ENCODE data around the gene RYR3. TPM values are rescaled to one million over a fixed set of nuclear protein-coding genes. Genes with fewer than 3 reads are reported as not detected.
"Not testable (repeated sequence)": the region's sequence is repeated elsewhere in the genome, so short reads cannot be mapped to it uniquely, and the experiment has no call there.

The RYR3 gene
- total RNA-seq, 1 donor from 2014 or later, result 18.5 TPM

GRCh38 chr15:33598382-33598781 is 287.6 kb downstream of the RYR3 start:
- ATAC-seq; DNase-seq (ENCODE audit: low spot score); intact Hi-C loops (cut with DNase I): not testable (repeated sequence)

GRCh38 chr15:33600212-33600611 is 289.4 kb downstream of the RYR3 start:
- DNase-seq (ENCODE audit: low spot score) (no peak), ATAC-seq (no peak)
- intact Hi-C loops (cut with DNase I), result no loop called here

- ATAC-seq, result no peak
- DNase-seq (ENCODE audit: low spot score), result no peak
- intact Hi-C loops (cut with DNase I), result no loop called here
These were observed 290.7 kb downstream of the RYR3 start for GRCh38 chr15:33601461-33601860.

GRCh38 chr15:33608714-33609113 is 297.9 kb downstream of the RYR3 start:
- DNase-seq (ENCODE audit: low spot score) (no peak), ATAC-seq (no peak)
- intact Hi-C loops (cut with DNase I), result no loop called here

- ATAC-seq, result no peak
- no peak for DNase-seq (ENCODE audit: low spot score)
- intact Hi-C loops (cut with DNase I), result no loop called here
These were observed 302.0 kb downstream of the RYR3 start for GRCh38 chr15:33612721-33613304.

GRCh38 chr15:33616475-33616874 is 305.7 kb downstream of the RYR3 start:
- DNase-seq (ENCODE audit: low spot score), result no peak
- no peak for ATAC-seq
- intact Hi-C loops (cut with DNase I), result no loop called here

GRCh38 chr15:33618350-33618749 is 307.6 kb downstream of the RYR3 start:
- ATAC-seq (no peak), DNase-seq (ENCODE audit: low spot score) (no peak)
- intact Hi-C loops (cut with DNase I), result no loop called here

GRCh38 chr15:33621141-33621540 is 310.4 kb downstream of the RYR3 start:
- DNase-seq (ENCODE audit: low spot score) (no peak), ATAC-seq (no peak)
- intact Hi-C loops (cut with DNase I), result no loop called here

- intact Hi-C loops (cut with DNase I), result no loop called here
- ATAC-seq (no peak), DNase-seq (ENCODE audit: low spot score) (no peak)
These were observed 312.2 kb downstream of the RYR3 start for GRCh38 chr15:33623010-33623409.

- intact Hi-C loops (cut with DNase I), result no loop called here
- ATAC-seq (no peak), DNase-seq (ENCODE audit: low spot score) (no peak)
These were observed 313.7 kb downstream of the RYR3 start for GRCh38 chr15:33624439-33624838.

GRCh38 chr15:33629647-33630046 is 318.9 kb downstream of the RYR3 start:
- intact Hi-C loops (cut with DNase I), result no loop called here
- ATAC-seq (no peak), DNase-seq (ENCODE audit: low spot score) (no peak)

GRCh38 chr15:33636234-33636633 is 325.5 kb downstream of the RYR3 start:
- DNase-seq (ENCODE audit: low spot score) (no peak), ATAC-seq (no peak)
- intact Hi-C loops (cut with DNase I), result no loop called here

GRCh38 chr15:33636958-33637357 is 326.2 kb downstream of the RYR3 start:
- DNase-seq (ENCODE audit: low spot score), result no peak
- intact Hi-C loops (cut with DNase I), result no loop called here
- no peak for ATAC-seq

- DNase-seq (ENCODE audit: low spot score) (no peak), ATAC-seq (no peak)
- intact Hi-C loops (cut with DNase I), result no loop called here
These were observed 327.7 kb downstream of the RYR3 start for GRCh38 chr15:33638453-33638852.

GRCh38 chr15:33639051-33639450 is 328.3 kb downstream of the RYR3 start:
- no peak for ATAC-seq
- no peak for DNase-seq (ENCODE audit: low spot score)
- intact Hi-C loops (cut with DNase I), result no loop called here

GRCh38 chr15:33639456-33639855 is 328.7 kb downstream of the RYR3 start:
- intact Hi-C loops (cut with DNase I), result no loop called here
- ATAC-seq, result no peak
- no peak for DNase-seq (ENCODE audit: low spot score)

- ATAC-seq (no peak), DNase-seq (ENCODE audit: low spot score) (no peak)
- intact Hi-C loops (cut with DNase I), result no loop called here
These were observed 329.2 kb downstream of the RYR3 start for GRCh38 chr15:33639978-33640377.

GRCh38 chr15:33641069-33641468 is 330.3 kb downstream of the RYR3 start:
- intact Hi-C loops (cut with DNase I), result no loop called here
- DNase-seq (ENCODE audit: low spot score) (no peak), ATAC-seq (no peak)

GRCh38 chr15:33644304-33644703 is 333.5 kb downstream of the RYR3 start:
- intact Hi-C loops (cut with DNase I), result no loop called here
- no peak for ATAC-seq

GRCh38 chr15:33646744-33647143 is 336.0 kb downstream of the RYR3 start:
- intact Hi-C loops (cut with DNase I), result no loop called here
- DNase-seq (ENCODE audit: low spot score) (no peak), ATAC-seq (no peak)

More at GRCh38 chr15:33644304-33644703, 333.5 kb downstream of the RYR3 start:
- no peak for DNase-seq (ENCODE audit: low spot score)

GRCh38 chr15:33649217-33649933 is 338.6 kb downstream of the RYR3 start:
- DNase-seq (ENCODE audit: low spot score), result no peak
- no peak for ATAC-seq

More at GRCh38 chr15:33649217-33649933, 338.6 kb downstream of the RYR3 start:
- intact Hi-C loops (cut with DNase I), result no loop called here

Measured in sciatic nerve (tissue), 2 donors.